G401 (cell line): ENCODE results near the gene PRPSAP1. TPM values are rescaled to one million over a fixed set of nuclear protein-coding genes. Genes with fewer than 3 reads are reported as not detected.
"Not testable (repeated sequence)": the region's sequence is repeated elsewhere in the genome, so short reads cannot be mapped to it uniquely, and the experiment has no call there.

Experiments used
- DNase-seq: peaks from one replicate; pipeline ENCODE4 v3.0.0-alpha.2; 2015; ENCODE audit warnings: low spot score
- in situ Hi-C: cut with HindIII; loops from 2 replicates; pipeline ENCODE4 v1.10.0; 2016; ENCODE audit warnings: low sequenced_read_pairs, mixed read lengths
- total RNA-seq: library from RNA; depleted of rRNA; stranded (reverse); fragments of >200 nt; shearing (Covaris generic); gene quantifications from 2 replicates; pipeline ENCODE4 v1.2.3, GENCODE V29; 2014

The PRPSAP1 gene
- total RNA-seq, 1 experiment from 2014 or later = 28.0 TPM

- no peak for DNase-seq
- in situ Hi-C loops = no loop called here
Observed at GRCh38 chr17:76335716-76336381, 17.9 kb downstream of the PRPSAP1 start.

- in situ Hi-C loops = no loop called here
- no peak for DNase-seq
Observed at GRCh38 chr17:76333673-76334505, 19.8 kb downstream of the PRPSAP1 start.

DNA sequence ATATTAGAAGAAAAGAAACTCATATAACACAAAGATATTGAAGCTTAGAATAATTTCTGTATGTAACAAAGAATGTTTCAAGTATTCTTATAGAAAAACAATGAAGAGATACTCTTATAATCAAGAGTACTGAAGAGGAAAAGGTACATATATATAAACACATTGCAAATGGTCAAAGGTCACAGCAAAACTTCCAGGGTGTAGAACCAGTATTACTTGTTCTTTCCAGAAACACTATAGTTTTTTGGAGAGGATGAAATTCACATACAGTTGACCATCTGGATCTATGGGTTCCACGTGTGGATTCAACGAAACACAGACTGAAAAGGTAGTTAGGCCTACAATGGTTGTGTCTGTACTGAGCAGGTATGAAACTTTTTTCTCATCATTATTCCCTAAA is 22.6 kb downstream of the PRPSAP1 start:
- in situ Hi-C loops = no loop called here

GRCh38 chr17:76329664-76330063 is 24.1 kb downstream of the PRPSAP1 start:
- DNase-seq = no peak
- in situ Hi-C loops = no loop called here

More for the DNA sequence above, 22.6 kb downstream of the PRPSAP1 start:
- no peak for DNase-seq

DNA sequence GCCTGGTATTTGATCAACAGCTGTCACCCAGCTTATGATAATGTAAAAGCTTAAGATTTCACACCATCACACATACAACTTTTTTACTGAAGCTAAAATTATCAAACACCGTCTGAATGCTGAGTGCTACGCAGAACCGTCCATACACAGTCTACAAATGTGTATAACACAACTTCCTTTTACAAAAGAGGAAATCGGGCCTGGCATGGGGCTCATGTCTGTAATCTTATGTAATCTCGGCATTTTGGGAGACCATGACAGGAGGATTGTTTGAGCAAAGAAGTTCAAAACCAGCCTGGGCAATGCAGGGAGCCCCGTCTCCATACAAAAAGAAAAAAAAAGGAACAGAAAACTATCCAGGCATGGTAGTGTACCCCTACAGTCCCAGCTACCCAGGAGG is 26.0 kb downstream of the PRPSAP1 start:
- in situ Hi-C loops = no loop called here
- DNase-seq = no peak

- no peak for DNase-seq
- in situ Hi-C loops = no loop called here
Observed at GRCh38 chr17:76326306-76326705, 27.4 kb downstream of the PRPSAP1 start.

GRCh38 chr17:76318586-76318985 is 35.1 kb downstream of the PRPSAP1 start:
- in situ Hi-C loops = no loop called here
- no peak for DNase-seq

GRCh38 chr17:76317535-76317934 is 36.2 kb downstream of the PRPSAP1 start:
- no peak for DNase-seq
- in situ Hi-C loops = no loop called here

DNA sequence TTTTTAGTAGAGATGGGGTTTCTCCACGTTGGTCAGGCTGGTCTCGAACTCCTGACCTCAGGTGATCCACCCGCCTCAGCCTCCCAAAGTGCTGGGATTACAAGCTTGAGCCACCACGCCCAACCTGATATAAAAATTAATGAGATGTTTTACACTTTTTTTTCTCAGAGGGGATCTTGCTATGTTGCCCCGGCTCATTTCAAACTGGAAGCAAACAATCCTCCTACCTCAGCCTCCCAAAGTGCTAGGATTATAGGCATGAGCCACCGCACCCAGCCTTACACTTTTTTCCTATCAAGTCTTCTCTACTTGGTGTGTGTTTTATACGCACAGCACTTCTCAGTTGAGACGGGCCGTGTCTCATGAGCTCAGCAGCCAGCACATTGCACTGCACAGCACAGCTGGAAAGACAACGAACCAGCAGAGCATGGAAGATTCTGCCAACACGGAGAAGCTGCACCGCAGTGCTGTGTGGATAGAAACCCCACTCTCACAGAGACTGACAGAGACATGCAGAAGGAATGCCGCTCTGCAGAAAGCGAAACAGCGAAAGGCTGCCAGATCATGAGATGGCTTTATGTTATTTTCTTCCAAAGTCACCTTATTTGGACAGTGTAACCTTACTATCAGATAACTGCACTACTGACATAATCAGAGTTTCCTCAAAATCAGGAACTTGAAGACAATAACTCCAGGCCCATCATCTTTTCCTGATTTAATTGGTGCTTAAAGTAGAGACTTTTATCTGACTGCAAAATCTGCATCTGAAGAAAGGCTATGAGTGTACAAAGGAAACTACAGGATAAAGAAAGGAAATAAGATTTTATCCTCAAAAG is 39.1 kb downstream of the PRPSAP1 start:
- no peak for DNase-seq
- in situ Hi-C loops = no loop called here

- in situ Hi-C loops = no loop called here
- no peak for DNase-seq
Observed at GRCh38 chr17:76312735-76313134, 41.0 kb downstream of the PRPSAP1 start.

GRCh38 chr17:76309461-76309860 is 44.3 kb downstream of the PRPSAP1 start:
- in situ Hi-C loops = no loop called here
- DNase-seq = no peak

GRCh38 chr17:76307966-76308338 is 45.8 kb downstream of the PRPSAP1 start, which contains the start of gene QRICH2:
Gene QRICH2, minus strand, starts transcription at chr17:76308276. Its CDS starts 278 bp downstream, at chr17:76307998.
- DNase-seq = no peak
- in situ Hi-C loops = no loop called here

GRCh38 chr17:76307299-76307965 is 46.3 kb downstream of the PRPSAP1 start:
- no peak for DNase-seq
- in situ Hi-C loops = no loop called here

- in situ Hi-C loops, DNase-seq: not testable (repeated sequence)
Observed at GRCh38 chr17:76305135-76305454, 48.6 kb downstream of the PRPSAP1 start.

DNA sequence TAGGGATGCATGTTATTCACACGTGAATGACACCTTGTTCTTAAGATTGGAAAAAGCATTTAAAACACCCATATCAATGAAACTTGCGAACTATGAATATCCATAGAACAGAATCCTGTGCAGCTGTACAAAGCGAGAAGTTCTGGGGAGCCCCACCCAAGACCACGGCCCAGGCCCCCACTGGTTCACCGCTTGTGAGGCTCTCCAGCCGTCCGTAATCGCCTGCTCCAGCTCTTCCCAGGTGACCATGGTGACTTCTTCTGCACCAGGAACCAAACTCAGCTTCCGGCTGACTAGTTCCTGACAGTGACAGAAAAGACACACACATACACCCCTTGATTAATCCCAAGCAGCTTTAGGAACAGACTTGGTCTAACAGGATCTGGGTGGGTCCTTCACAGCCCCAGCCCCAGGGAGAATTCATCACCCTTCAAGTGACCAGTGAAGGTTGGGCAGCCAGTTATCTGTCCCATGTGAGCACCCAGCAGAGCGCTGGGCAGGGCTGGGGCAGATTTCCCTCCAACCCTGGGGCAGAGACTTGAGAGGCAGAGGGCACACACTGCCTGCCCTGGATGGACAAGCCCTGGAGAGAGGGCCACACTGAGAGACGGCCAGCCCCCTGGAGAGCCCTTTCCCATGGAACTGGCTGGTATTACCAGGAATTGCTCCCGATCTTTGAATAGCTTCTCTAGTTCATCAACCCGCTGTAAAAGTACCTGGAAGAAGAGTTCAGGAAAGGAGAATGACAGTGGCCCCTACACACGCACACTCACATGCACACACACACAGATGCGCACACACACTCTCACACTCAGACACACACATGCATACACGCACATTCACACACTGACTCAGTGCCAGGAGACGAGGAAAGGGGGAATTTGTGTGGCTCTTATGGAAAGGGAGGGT is 49.2 kb downstream of the PRPSAP1 start:
- in situ Hi-C loops = no loop called here
- DNase-seq = no peak

GRCh38 chr17:76297436-76297835 is 56.3 kb downstream of the PRPSAP1 start:
- in situ Hi-C loops = no loop called here
- DNase-seq = no peak

- no peak for DNase-seq
- in situ Hi-C loops = no loop called here
Observed at GRCh38 chr17:76296889-76297288, 56.8 kb downstream of the PRPSAP1 start.

- DNase-seq = no peak
- in situ Hi-C loops = no loop called here
Observed at GRCh38 chr17:76296186-76296585, 57.5 kb downstream of the PRPSAP1 start.
